ENCODE results near the gene S100P.
A peak's percentile ranks its signal among the peaks of the same experiment; 100 is the strongest.
"Not testable (repeated sequence)": the region's sequence is repeated elsewhere in the genome, so short reads cannot be mapped to it uniquely, and the experiment has no call there.

S100P gene

DNA sequence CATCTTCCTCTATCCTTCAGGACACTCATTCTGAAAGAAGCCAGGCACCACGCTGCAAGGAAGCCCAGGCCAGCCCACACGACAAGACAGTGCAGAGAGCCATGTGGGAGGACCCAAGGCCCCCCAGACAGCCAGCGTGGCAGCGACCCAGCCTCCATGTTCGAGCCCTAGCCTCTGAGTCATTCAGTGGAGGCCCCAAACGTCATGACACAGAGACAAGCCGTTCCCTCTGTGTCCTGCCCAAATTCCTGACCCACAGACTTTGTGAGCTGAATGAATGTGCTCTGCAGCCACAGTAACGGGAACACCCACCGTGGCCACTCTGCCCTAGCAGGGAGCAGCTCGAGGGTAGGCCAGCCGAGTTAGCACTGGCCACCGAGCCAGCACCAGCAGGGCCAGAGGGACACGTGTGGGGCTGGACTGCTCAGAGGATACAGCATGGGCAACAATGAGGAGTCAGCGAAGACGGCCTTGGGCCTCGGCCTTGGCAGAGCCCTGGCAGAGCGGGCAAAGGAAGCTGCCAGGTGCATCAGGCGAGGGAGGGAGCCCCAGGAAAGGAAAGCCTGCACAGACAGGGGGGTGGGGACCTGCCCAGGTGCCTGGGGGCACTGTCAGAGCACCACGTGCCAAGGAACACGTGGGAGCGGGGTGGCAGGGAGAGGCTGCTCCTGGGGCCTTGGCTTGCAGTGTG, 30.9 kb downstream of the S100P start:
- DNase-seq (ENCODE audit: low read depth, low spot score): no peak

DNA sequence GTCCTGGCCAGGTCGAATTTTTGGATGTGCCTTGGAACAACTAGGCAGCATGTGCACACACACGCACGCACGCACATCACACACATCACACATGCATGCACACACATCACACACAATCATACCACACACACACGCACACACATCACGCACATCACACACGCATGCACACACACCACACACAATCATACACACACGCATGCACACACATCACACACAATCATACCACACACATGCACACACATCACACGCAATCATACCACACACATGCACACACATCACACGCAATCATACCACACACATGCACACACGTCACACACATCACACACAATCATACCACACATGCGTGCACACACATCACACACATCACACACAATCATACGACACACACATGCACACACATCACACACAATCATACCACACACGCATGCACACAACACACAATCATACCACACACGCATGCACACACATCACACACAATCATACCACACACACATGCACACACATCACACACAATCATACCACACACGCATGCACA, 31.8 kb downstream of the S100P start:
- DNase-seq (ENCODE audit: low read depth, low spot score): not testable (repeated sequence)

DNA sequence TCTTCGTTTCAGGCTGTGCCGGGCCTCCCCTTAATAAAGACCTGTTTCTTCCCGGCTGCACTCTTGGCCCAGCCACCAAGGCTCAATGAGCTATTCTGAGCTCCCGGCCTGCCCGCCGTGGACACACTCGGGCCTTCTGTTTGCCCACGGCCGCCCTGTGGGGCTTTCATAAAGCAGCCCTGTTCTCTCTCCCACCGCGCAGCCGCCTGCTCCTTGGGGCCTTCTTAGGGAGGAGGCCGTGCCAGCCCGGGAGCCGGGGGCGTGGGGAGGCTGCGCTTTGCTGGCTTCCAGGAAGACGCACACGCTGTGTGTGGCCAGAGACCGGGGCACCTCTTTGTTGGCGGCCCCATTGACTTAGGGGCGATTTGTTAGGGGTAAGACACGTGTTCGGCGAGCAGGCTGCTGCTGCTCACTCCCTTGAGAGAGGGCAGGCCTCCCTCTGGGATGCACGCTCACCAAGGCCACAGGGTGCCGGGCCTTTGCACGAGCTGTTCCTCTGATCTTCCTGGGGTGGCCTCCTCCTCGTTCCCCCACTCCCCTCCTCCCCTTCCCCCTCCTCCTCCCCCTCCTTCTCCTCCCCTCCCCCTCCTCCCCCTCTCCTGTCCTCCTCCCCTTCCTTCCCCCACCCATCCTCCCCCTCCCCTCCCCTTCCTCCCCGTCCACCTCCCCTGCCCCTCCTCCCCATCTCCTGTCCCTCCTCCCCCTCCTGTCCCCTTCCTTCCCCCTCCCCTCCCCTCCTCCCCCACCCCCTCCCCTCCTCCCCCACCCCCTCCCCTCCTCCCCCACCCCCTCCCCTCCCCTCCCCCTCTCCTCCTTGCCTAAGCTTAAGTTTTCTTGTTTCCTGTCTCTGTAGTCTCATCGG, 33.6 kb downstream of the S100P start:
- DNase-seq (ENCODE audit: low read depth, low spot score): peak; percentile 90

DNA sequence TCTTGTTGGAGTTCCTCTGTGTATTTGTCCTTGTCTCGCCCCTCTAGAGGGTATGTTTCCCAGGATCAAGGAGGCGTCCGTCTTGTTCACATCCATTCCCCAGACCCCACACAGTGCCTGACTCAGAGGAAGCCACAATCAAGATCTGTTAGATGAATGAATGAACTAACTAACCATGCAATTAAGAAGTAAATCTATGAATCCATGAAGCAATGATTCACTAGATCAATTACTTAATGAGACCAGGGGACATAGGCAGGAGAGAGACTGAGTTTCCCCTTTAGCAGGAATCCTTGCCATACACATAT, 34.2 kb downstream of the S100P start:
- no peak for DNase-seq (ENCODE audit: low read depth, low spot score)

DNA sequence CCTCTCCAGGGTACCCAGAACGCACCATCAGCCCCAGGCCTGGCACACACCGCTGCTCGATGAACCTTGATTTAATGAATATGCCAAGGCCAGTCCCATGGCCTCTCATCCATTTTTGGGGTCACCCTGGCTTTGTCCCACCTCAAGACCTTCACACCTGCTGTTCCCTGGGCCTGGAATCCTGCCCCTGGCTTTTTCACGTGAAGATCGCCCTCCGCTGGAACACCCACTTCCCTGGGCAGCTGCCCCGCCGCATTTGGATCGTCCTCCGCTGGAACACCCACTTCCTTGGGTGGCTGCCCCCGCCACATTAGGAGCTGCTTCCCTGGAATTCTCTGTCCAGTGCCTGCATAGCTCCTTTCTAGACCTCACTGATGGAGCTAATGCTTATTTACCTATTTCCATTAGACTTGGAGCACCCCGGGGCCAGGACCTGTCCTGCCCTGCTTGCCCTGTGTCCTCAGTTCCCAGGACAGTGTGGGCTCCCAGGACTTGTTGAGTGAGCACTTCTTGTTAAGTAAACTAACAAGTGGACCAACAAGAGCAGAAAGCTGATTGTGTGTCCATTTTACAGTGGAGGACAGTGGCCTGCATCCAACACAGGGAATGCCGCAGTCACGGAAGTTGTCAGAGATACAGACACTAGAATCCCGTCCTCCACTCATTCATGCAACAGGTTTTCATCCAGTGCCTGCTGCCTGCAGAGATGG, 34.8 kb downstream of the S100P start:
- DNase-seq (ENCODE audit: low read depth, low spot score): no peak

GRCh38 chr4:6730603-6731317, 37.1 kb downstream of the S100P start:
- DNase-seq (ENCODE audit: low read depth, low spot score): no peak

GRCh38 chr4:6731318-6731675, 37.6 kb downstream of the S100P start:
- no peak for DNase-seq (ENCODE audit: low read depth, low spot score)

DNA sequence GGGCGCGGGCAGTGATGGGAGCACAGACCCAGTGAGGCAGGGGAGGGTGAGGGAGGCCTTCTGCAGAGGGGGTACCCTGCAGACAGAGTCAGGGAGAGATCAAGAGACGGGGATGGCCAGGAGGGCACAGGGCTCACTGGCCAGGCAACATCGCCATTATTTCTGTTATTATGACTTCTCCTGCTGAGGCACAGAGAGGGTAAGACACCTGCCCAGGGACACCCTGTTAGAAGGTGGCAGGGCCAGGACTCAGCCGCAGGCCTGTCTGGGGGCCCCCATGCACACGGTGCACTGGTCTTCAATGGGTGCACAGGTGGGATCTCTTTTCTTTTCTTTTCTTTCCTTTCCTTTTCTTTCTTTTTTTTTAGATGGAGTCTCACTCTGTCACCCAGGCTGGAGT, 38.1 kb downstream of the S100P start:
- DNase-seq (ENCODE audit: low read depth, low spot score): no peak

- no peak for DNase-seq (ENCODE audit: low read depth, low spot score)
These were observed 39.0 kb downstream of the S100P start for GRCh38 chr4:6732441-6733357.

DNA sequence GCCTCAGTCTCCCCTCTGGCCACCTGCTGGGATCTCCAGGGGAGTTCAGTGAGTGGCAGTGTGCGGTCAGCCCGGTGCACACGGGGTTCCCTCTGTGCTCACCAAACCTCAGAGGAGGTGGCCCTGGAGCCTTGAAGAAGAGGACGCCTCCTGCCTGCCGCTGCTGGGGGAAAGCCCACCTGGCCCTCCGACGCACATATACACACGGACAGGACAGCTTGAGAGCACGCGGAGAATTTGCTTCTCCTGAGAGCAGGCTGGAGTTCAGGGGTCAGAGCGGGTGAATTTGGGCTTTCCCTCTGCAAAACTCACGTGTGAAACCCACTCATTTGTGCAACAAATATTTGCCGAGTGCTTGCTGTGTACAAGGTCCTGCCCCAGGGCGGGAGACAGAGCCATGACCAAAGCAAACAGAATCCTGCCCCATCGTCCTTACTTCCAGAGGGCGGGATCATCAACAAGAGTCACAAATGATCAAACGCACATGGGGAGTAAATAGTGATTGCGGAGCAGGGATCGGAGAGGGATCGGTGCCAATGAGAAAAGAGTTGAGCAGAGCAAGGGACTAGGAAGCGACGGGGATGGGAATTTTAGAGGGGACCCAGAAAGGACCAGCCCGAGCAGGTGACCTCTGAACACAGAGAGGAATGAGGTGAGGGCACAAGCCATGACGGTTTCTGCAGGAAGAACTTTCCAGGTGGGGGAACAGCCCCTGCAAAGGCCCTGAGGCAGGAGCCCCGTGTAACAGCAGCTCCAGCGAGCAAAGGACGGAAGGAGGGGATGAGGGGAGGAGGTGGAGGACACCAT, 39.9 kb downstream of the S100P start:
- DNase-seq (ENCODE audit: low read depth, low spot score): no peak

DNA sequence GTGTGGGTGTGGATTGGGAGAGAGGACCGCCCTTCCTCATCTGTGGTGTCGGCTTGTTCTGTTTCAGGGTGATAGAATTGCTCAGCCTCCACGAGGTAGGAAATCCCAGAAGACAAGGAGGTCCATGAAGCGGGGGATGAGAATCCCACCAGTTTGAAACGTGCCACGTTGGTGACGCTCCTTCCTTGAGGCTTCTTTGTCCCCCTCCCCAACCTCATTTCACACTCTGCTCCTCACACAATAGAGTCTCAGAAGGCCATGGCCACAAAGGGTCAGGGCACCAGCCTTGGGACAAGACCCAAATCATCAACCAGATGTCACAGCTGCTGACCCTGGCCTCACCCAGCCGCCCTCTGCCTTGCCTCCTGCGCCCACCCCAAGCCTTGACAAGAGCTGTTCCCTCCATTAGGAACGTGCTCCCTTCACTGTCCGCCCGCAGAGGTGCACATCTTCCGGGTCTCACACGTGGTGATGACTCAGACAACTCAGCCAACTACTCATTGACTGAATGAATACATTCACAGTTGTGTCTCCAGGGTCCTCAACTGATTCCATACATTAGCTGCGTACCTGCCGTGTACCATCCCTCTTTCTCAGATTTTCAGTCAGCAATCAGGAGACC, 40.6 kb downstream of the S100P start:
- DNase-seq (ENCODE audit: low read depth, low spot score): no peak

DNA sequence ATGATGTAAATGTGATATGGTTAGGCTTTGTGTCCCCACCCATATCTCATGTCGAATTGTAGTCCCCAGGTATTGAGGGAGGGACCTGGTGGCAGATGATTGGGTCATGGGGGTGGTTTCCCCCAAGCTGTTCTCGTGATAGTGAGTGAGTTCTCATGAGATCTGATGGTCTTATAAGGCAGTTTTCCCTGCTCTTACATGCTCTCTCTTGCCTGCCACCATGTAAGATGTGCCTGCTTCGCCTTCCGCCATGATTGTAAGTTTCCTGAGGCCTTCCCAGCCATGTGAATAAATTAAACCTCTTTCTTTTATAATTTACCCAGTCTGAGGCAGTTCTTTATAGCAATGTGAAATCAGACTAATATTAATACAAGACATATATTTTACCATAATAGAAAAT, 46.2 kb downstream of the S100P start:
- DNase-seq (ENCODE audit: low read depth, low spot score): no peak

DNA sequence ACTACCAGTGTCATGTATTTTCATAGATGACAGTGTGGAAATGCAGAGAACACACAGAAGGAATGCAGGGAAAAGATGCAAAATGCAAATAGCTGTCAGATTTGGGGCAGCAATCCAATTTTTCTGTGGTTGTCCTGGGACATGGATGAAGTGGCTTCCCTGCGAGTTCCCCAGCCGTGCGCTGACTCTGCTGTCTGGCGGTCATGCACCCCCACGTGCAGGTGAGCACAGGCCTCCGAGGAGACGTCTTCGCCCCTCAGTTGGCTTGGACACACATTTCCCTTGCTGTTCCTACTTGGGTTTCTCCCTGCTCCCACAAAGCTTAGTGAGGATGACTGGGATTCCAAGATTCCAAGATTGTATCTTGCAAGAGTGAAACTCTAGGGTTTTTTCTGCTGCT, 46.7 kb downstream of the S100P start:
- no peak for DNase-seq (ENCODE audit: low read depth, low spot score)

GRCh38 chr4:6742507-6742906, 48.8 kb downstream of the S100P start:
- DNase-seq (ENCODE audit: low read depth, low spot score): no peak

DNA sequence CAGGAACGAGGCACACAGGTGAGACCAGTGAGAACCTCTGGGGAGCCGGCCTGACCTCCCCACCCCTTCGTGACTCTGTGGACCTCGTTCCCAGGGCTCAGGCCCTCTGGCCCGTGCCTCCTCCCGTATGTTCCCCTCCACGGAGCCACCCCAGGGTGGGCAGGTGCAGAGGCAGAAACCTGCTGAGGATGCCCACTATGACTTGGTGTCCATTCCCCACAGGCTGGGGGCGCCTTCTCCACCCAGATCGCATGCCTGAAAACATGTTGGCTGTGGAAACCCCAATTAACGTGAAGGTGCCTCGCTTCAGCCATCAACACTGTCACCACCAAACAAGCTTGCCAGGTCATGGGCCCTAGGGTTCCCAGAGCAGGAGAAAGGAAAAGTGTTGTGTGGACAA, 49.3 kb downstream of the S100P start:
- DNase-seq (ENCODE audit: low read depth, low spot score): no peak
